ENCODE data around the gene RGS2.

DNA sequence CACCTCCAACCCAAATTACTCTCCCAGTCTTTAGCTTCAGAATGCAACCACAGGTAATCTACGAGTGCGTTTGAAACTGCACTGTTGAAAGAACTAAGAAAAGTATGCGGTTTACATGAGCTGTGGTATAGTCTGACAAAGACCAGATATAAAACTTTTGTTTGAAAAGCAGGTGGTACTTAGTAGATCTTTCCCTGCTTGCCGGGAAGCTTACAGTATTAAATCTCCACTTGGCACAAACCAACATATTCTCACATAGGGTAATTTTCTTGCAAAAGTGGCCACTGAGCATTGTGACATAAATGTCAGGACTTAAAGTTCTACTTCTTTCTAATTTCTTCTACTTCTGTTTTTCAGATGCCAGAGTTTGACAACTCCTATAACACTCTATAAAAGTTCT lies 8.4 kb downstream of the RGS2 start:
- TF ChIP-seq, protein P1, sequence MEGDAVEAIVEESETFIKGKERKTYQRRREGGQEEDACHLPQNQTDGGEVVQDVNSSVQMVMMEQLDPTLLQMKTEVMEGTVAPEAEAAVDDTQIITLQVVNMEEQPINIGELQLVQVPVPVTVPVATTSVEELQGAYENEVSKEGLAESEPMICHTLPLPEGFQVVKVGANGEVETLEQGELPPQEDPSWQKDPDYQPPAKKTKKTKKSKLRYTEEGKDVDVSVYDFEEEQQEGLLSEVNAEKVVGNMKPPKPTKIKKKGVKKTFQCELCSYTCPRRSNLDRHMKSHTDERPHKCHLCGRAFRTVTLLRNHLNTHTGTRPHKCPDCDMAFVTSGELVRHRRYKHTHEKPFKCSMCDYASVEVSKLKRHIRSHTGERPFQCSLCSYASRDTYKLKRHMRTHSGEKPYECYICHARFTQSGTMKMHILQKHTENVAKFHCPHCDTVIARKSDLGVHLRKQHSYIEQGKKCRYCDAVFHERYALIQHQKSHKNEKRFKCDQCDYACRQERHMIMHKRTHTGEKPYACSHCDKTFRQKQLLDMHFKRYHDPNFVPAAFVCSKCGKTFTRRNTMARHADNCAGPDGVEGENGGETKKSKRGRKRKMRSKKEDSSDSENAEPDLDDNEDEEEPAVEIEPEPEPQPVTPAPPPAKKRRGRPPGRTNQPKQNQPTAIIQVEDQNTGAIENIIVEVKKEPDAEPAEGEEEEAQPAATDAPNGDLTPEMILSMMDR (IDR thresholded peaks at IDR 0.05) = no peak
- no peak for TF ChIP-seq POLR2A (IDR thresholded peaks at IDR 0.05)

All from lower leg skin (tissue), 3 donors.